ENCODE measurements around the gene CCDC107.

DNA sequence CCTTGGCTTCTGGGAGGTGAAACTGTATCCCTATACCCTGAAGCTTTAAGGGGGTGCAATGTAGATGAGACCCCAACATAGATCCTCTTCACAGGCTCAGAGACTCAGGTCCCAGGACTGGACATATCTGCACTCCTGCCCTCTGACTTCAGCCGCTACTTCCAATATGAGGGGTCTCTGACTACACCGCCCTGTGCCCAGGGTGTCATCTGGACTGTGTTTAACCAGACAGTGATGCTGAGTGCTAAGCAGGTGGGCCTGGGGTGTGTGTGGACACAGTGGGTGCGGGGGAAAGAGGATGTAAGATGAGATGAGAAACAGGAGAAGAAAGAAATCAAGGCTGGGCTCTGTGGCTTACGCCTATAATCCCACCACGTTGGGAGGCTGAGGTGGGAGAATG is 21.0 kb downstream of the CCDC107 start:
- no peak for TF ChIP-seq GATA3 (IDR thresholded peaks at IDR 0.05; ENCODE audit: low read depth, low read length)
- no peak for TF ChIP-seq GATA2 (IDR thresholded peaks at IDR 0.05; ENCODE audit: low read depth, low read length)
